CD4-positive, alpha-beta T cell treated with Interleukin-6 for 4 hours (primary cell): ENCODE results near the gene RORC.
"Not testable (repeated sequence)": the region's sequence is repeated elsewhere in the genome, so short reads cannot be mapped to it uniquely, and the experiment has no call there.

ENCODE experiments used
- DNase-seq: peaks from one replicate; pipeline ENCODE4 v3.0.0-alpha.2; 2020; ENCODE audit warnings: mixed read lengths

The RORC gene

DNA sequence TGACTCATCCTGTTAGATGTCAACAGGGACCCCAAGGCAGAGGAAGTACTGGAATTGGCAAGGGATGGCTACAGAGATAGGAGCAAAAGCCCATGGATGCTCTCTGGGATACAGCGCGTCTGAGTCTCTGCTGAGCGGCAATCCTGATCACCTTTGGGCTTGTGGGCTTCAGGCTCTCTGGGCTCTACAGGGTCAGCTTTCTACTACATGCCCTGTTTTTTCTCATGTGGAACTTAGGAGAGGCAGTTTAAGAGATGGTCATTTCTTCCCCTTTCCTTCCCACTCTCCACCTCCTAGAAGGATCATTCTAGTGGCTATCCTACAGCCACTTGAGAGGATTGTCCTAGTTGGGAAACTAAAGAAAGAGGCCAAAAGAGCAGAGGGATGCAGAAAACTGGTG lies 27.7 kb downstream of the RORC start:
- no peak for DNase-seq

DNA sequence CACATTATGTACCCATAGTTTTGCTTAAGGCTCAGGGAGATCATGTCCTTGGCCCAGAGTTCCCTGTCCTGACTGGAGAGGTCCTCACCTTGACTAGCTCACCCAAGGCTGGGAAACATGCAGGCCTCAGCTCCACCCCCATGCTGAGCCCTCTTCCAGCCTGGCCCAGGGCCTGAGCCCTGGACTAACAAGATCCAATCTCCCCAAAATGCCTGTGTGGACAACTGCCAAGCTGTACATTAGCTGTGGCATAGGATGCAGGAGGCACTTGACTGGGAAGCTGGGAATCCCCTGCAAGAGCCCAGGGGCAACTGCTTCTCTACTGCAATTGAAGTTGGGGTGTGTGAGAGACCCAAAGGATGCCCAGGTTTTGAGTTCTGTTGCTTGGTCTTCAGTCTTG lies 28.4 kb downstream of the RORC start:
- no peak for DNase-seq

- DNase-seq, result no peak
Observed at GRCh38 chr1:151802372-151802771, 29.2 kb downstream of the RORC start.

GRCh38 chr1:151801846-151802245 lies 29.8 kb downstream of the RORC start:
- no peak for DNase-seq

- DNase-seq, result no peak
Observed at GRCh38 chr1:151801310-151801820, 30.2 kb downstream of the RORC start.

DNA sequence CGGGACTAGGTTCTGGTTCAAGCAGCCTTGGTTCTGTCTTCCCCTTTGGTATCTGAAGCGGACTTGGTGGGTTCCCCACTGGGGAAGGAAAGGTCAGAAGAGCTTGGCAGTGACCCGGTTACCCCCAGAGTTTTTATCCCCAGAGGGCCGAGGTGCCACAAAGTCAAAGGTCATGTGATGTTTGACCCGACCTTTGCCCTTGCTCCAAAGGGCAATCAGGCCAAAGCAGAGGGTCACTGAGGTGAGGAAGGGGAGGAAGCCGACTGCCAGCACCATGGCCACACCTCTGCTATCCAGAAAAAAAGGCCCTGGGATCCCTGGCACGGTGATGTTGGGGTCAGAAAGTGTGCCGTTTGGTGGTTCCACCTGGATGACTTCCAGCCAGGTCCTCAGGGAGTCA lies 30.8 kb downstream of the RORC start:
- no peak for DNase-seq

DNA sequence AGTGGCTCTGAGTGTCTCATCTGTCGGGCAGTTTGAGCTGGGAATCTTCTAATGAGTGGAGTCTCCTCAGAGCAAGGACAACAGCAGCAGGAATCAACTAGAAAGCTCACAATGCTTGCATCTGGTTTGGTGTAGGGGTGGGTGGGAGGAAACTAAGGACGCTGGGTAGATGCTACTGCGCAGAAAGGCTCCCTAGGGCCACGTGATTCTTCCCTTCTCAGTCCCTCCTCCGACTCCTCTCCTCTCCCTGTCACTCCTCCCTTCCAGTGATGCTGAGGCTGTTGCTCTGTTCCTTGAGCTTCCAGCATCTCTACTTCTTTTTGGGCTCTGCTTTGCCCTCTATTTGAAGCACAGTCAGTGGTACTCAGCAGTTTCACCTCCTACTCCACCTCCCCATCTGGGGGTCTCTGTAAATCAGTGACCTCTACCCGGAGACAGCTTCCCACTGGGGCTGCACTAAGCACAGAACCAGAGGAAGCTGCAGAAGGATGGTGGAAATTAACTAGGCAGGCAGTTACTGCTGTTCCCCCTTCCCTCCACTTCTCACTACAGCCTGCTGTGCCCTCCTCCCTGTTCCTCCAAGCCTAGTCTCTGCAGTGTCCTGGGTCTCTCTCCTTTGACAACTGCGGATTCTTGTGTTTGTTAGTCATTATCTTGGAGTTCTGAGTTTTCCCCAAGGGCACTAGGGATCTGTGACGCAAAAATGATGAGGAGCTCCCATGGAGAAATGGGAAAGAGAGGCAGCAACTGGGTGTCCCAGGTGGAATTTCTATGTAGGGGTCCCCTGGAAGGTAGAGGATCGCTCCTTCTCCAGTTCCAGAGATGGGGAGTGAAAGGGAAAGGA lies 32.2 kb downstream of the RORC start:
- DNase-seq, result no peak

GRCh38 chr1:151798571-151798970 lies 33.0 kb downstream of the RORC start:
- no peak for DNase-seq

GRCh38 chr1:151790940-151791651 lies 40.5 kb downstream of the RORC start:
- DNase-seq, result no peak

- DNase-seq, result peak; percentile 98
Observed at GRCh38 chr1:151790071-151790939, 41.3 kb downstream of the RORC start, which contains the start of gene TDRKH. TDRKH (minus strand) TSS chr1:151790500; CDS start chr1:151783022, 7,478 bp downstream.

DNA sequence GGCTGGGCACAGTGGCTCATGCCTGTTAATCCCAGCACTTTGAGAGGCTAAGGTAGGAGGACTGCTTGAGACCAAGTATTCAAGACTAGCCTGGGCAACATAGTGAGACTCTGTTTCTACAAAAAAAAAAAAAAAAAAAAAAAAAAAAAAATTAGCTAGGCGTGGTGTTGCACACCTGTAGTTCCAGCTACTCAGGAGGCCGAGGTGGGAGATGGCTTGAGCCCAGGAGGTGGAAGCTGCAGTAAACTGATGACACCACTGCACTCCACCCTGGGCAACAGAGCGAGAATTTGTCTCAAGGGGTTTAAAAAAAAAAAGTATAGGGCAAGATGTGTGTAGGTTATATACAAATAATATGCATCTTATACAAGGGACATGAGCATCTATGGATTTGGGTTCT lies 43.9 kb downstream of the RORC start:
- no peak for DNase-seq

GRCh38 chr1:151783796-151784195 lies 47.8 kb downstream of the RORC start:
- DNase-seq, result no peak

GRCh38 chr1:151782741-151783140 lies 48.9 kb downstream of the RORC start:
- DNase-seq, result no peak

DNA sequence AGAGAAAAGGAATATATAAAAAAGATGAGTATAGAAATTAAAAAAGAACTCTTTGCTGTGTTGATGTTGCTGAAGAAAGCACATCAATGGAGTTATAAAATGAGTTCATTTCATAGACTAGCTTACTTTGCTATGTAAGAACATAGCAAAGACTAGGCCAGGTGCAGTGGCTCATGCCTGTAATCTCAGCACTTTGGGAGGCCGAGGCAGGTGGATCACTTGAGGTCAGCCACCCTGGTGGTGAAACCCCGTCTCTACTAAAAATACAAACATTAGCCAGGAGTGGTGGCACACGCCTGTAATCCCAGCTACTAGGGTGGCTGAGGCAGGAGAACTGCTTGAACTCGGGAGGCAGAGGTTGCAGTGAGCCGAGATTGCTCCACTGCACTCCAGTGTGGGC lies 49.6 kb downstream of the RORC start:
- not testable (repeated sequence) for DNase-seq

GRCh38 chr1:151780736-151781135 lies 50.9 kb downstream of the RORC start:
- DNase-seq, result not testable (repeated sequence)

DNA sequence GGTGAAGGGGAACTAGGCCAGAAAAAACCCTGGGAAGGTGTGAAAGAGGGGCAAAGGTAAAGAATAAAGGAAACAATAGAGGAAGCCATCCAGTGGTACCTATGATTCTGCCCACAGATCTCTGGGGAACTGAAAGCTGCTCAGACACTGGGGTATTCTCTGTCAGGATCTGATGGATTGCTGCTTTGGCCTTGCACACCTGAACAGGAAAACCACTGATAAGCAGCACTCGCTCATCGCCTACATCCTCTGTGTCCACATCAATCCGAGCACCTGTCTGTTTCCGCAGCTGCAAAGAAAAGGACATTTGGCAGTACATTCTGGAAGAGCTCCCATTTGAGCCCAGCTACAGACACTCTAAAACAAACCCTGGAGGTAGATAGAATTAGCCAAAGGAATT lies 51.8 kb downstream of the RORC start:
- DNase-seq, result no peak

DNA sequence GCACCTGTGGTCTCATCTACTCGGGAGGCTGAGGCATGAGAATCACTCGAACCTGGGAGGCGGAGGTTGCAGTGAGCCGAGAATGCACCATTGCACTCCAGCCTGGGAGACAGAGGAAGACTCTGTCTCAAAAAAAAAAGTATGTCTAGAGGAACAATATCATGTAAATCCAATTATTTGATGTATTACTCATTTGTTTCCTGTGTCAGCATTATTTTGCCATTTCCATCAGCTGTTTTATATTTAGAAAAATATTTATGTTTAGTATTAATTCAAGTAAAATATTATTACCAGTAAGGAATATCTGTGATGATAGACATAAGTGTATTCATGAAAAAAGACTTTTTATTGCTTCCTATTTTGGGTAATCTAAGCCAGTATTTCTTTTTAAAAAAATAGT lies 54.3 kb downstream of the RORC start:
- no peak for DNase-seq

DNA sequence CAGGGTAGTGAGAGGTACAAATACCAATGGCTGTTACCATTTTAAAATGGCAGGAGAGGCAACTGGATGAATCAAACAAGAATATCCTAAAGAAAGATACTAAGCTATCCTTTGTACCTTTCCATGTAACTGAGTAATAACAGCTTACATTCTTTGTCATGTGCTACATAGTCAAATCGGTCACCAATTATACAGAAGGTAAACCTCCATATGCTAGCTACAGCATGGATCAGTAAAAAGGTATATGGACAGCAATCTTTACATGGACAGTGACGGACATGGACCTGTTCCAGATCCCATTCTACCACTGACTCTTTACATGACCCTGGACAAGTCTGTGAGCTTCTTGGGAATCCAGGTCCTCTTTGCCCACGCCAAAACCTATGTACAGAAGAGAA lies 54.9 kb downstream of the RORC start:
- no peak for DNase-seq

- no peak for DNase-seq
Observed at GRCh38 chr1:151775894-151776664, 55.5 kb downstream of the RORC start.

DNA sequence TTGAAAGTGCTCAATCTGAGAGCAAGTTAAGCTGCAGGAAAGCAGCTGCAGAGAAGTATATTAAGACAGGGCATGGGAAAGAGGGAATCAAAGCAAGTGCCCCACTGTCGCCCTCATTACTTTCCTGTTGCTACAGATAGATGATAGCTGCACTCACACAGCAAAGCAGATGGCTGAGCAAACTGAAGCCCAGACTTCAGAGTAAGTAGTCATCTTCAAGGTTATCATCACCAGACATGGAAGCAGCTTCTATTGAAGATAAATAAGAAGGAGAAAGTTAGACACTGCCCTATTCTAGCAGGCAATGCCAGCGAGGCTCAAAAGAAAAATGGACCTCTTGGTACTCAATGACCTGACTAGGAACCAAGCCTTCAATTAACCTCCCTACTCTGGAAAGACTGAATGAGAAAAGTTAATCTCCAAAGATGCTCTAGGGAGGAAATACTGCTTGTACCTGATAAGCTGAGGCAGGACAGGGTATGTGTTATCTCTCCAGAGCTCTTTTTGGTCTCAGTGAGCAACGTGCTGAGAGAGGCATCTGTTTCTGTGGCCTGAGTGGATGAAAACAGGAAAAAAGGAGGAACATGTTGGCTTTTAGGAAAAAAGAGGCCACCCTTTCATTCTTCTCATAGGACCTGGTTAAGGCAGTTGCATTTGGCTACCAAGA lies 57.2 kb downstream of the RORC start:
- no peak for DNase-seq

- no peak for DNase-seq
Observed at GRCh38 chr1:151773702-151774101, 57.9 kb downstream of the RORC start.

DNA sequence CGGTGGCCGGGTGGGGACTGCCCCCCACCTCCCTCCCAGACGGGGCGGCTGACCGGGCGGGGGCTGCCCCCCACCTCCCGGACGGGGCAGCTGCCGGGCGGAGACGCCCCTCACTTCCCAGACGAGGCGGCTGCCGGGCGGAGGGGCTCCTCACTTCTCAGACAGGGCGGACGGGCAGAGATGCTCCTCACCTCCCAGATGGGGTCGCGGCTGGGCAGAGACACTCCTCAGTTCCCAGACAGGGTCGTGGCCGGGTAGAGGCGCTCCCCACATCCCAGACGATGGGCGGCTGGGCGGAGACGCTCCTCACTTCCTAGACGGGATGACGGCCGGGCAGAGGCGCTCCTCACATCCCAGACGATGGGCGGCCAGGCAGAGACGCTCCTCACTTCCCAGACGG lies 62.3 kb downstream of the RORC start:
- not testable (repeated sequence) for DNase-seq
